HG02852 (cell line): ENCODE results near the gene JPH4.

Experiments used
- ATAC-seq: cut with Tn5 transposase; IDR thresholded peaks from one replicate; pipeline ENCODE4 v1.9.1; 2021; ENCODE audit warnings: mild to moderate bottlenecking, moderate library complexity; ENCODE audit not compliant: unreplicated experiment

JPH4 gene

GRCh38 chr14:23533652-23534435, 44.7 kb downstream of the JPH4 start:
- no peak for ATAC-seq

- ATAC-seq, result no peak
Observed at GRCh38 chr14:23532658-23533057, 45.9 kb downstream of the JPH4 start.

GRCh38 chr14:23531391-23531790, 47.2 kb downstream of the JPH4 start:
- ATAC-seq, result no peak

- ATAC-seq, result no peak
Observed at GRCh38 chr14:23530375-23531055, 48.1 kb downstream of the JPH4 start.

- ATAC-seq, result no peak
Observed at GRCh38 chr14:23529016-23529415, 49.6 kb downstream of the JPH4 start.

- no peak for ATAC-seq
Observed at GRCh38 chr14:23528555-23528954, 50.0 kb downstream of the JPH4 start.

- ATAC-seq, result no peak
Observed at GRCh38 chr14:23525611-23526010, 53.0 kb downstream of the JPH4 start.

- ATAC-seq, result no peak
Observed at GRCh38 chr14:23524954-23525353, 53.6 kb downstream of the JPH4 start.

- ATAC-seq, result no peak
Observed at GRCh38 chr14:23523229-23524016, 55.2 kb downstream of the JPH4 start.

- ATAC-seq, result no peak
Observed at GRCh38 chr14:23522643-23523198, 55.9 kb downstream of the JPH4 start.

GRCh38 chr14:23521785-23522640, 56.6 kb downstream of the JPH4 start:
- ATAC-seq, result no peak

- no peak for ATAC-seq
Observed at GRCh38 chr14:23520899-23521533, 57.6 kb downstream of the JPH4 start.

GRCh38 chr14:23518709-23519108, 59.9 kb downstream of the JPH4 start:
- no peak for ATAC-seq
